Liver (tissue), 9 donors: ENCODE data around the gene CLMN. TPM values are rescaled to one million over a fixed set of nuclear protein-coding genes. Genes with fewer than 3 reads are reported as not detected.

Source experiments
- DNase-seq: peaks from one replicate; pipeline ENCODE4 v3.0.0-alpha.2; 2017; ENCODE audit warnings: low spot score
- H3K27ac ChIP-seq, 2 donors: one replicate each; pipeline ENCODE4 v1.7.0; 2013; ENCODE audit warnings: inconsistent platforms in 2 of 2, low read length in 2 of 2, control low read depth in 1 of 2, low read depth in 1 of 2, mild to moderate bottlenecking in 1 of 2
- H3K27me3 ChIP-seq, 4 donors: one replicate each; pipeline versions ENCODE4 v1.6.1 to v1.7.0; 2013; ENCODE audit warnings: low read length in 3 of 4, inconsistent platforms in 1 of 4, mild to moderate bottlenecking in 1 of 4, moderate library complexity in 1 of 4; ENCODE audit not compliant: control insufficient read depth in 4 of 4, insufficient read depth in 4 of 4
- H3K36me3 ChIP-seq, 4 donors: one replicate each; pipeline versions ENCODE4 v1.6.1 to v1.7.0; 2013; ENCODE audit warnings: low read length in 3 of 4, mild to moderate bottlenecking in 3 of 4, low read depth in 1 of 4, moderate library complexity in 1 of 4; ENCODE audit not compliant: control insufficient read depth in 4 of 4, insufficient read depth in 3 of 4
- H3K4me1 ChIP-seq, 4 donors: one replicate each; pipeline versions ENCODE4 v1.6.1 to v1.7.0; 2013; ENCODE audit warnings: low read length in 3 of 4, mild to moderate bottlenecking in 3 of 4, moderate library complexity in 1 of 4; ENCODE audit not compliant: control insufficient read depth in 4 of 4, insufficient read depth in 4 of 4
- H3K4me3 ChIP-seq, 3 donors: one replicate each; pipeline versions ENCODE4 v1.6.1 to v1.7.0; 2013; ENCODE audit warnings: low read length in 3 of 3, control low read depth in 1 of 3, low read depth in 1 of 3, mild to moderate bottlenecking in 1 of 3
- H3K9ac ChIP-seq, 2 donors: one replicate each; pipeline ENCODE4 v1.7.0; 2013; ENCODE audit warnings: low read length in 2 of 2, mild to moderate bottlenecking in 2 of 2, moderate library complexity in 2 of 2, control low read depth in 1 of 2, low read depth in 1 of 2
- H3K9me3 ChIP-seq, 4 donors: one replicate each; pipeline versions ENCODE4 v1.6.1 to v1.7.0; 2013; ENCODE audit warnings: low read length in 3 of 4; ENCODE audit not compliant: control insufficient read depth in 4 of 4
- EGR1 ChIP-seq, 2 donors: IDR thresholded peaks; 2 replicates each; pipeline ENCODE4 v1.6.1; 2016 to 2018; ENCODE audit warnings: antibody characterized with exemption in 2 of 2, low read depth in 2 of 2
- FOXA1 ChIP-seq: IDR thresholded peaks from 2 replicates; pipeline ENCODE4 v1.6.1; 2016; ENCODE audit warnings: antibody characterized with exemption
- FOXA2 ChIP-seq: IDR thresholded peaks from 2 replicates; pipeline ENCODE4 v1.6.1; 2016; ENCODE audit warnings: antibody characterized with exemption
- GABPA ChIP-seq, 2 donors: IDR thresholded peaks in 1 of 2; conservative IDR thresholded peaks in 1 of 2; 2 replicates each; pipeline ENCODE4 v1.6.1; 2016; ENCODE audit warnings: antibody characterized with exemption in 2 of 2, mild to moderate bottlenecking in 1 of 2, moderate library complexity in 1 of 2
- HNF4A ChIP-seq, 2 donors: conservative IDR thresholded peaks; 2 replicates each; pipeline ENCODE4 v1.6.1; 2016; ENCODE audit warnings: antibody characterized with exemption in 2 of 2, mild to moderate bottlenecking in 2 of 2
- HNF4G ChIP-seq: IDR thresholded peaks from 2 replicates; pipeline ENCODE4 v1.6.1; 2016; ENCODE audit warnings: antibody characterized with exemption
- JUND ChIP-seq, 2 donors: IDR thresholded peaks; 2 replicates each; pipeline ENCODE4 v1.6.1; 2016; ENCODE audit warnings: antibody characterized with exemption in 2 of 2
- MAX ChIP-seq: IDR thresholded peaks from 2 replicates; pipeline ENCODE4 v1.6.1; 2016; ENCODE audit warnings: antibody characterized with exemption
- NR2F2 ChIP-seq: IDR thresholded peaks from 2 replicates; pipeline ENCODE4 v1.6.1; 2016; ENCODE audit warnings: antibody characterized with exemption
- RAD21 ChIP-seq, 2 donors: IDR thresholded peaks; 2 replicates each; pipeline ENCODE4 v1.6.1; 2016; ENCODE audit warnings: antibody characterized with exemption in 2 of 2, mild to moderate bottlenecking in 2 of 2
- REST ChIP-seq: IDR thresholded peaks from 2 replicates; pipeline ENCODE4 v1.6.1; 2016; ENCODE audit warnings: antibody characterized with exemption, mild to moderate bottlenecking
- RXRA ChIP-seq, 2 donors: IDR thresholded peaks; 2 replicates each; pipeline ENCODE4 v1.6.1; 2017 to 2018; ENCODE audit warnings: antibody characterized with exemption in 2 of 2, mild to moderate bottlenecking in 1 of 2
- SP1 ChIP-seq: IDR thresholded peaks from 2 replicates; pipeline ENCODE4 v1.6.1; 2018; ENCODE audit warnings: antibody characterized with exemption, mild to moderate bottlenecking
- TAF1 ChIP-seq: conservative IDR thresholded peaks from 2 replicates; pipeline ENCODE4 v1.6.1; 2016; ENCODE audit warnings: antibody characterized with exemption, mild to moderate bottlenecking
- YY1 ChIP-seq: IDR thresholded peaks from 2 replicates; pipeline ENCODE4 v1.6.1; 2016; ENCODE audit warnings: antibody characterized with exemption, mild to moderate bottlenecking
- ZBTB33 ChIP-seq: IDR thresholded peaks from 2 replicates; pipeline ENCODE4 v1.6.1; 2016; ENCODE audit warnings: antibody characterized with exemption
- WGBS: extraction: QIAGEN DNeasy Blood & Tissue Kit; methylation state at CpG from one replicate; pipeline ENCODE4 v1.1.7; 2013; 5-methylcytosine and 5-hydroxymethylcytosine counted together
- polyA plus RNA-seq, 2 donors: library from polyadenylated mRNA; stranded (reverse) in 1 of 2; unstranded in 1 of 2; fragments of 200-250 nt in 1 of 2; fragments of >200 nt in 1 of 2; fragmentation: Nextera tagmentation in 1 of 2; extraction: Ambion mirVana in 1 of 2; gene quantifications; one replicate each; pipeline versions ENCODE4 v1.2.1 to v1.2.3, GENCODE V29; 2013 to 2015
- total RNA-seq, 2 donors: library from RNA; depleted of rRNA; stranded (reverse); fragments of >200 nt; gene quantifications; one replicate each; pipeline ENCODE4 v1.2.3, GENCODE V29; 2014
- TF ChIP-seq, protein P1 (sequence below): IDR thresholded peaks from 2 replicates; pipeline ENCODE4 v1.6.1; 2016; ENCODE audit warnings: antibody characterized with exemption
- TF ChIP-seq, protein P2 (sequence below): fragments of 150-350 bp; IDR thresholded peaks from 2 replicates; pipeline ENCODE4 v1.5.1; 2017; ENCODE audit warnings: improper control_type of control experiment, low read depth, low read length; ENCODE audit not compliant: missing input control
- donor health status: healthy.
- donor health status: healthy.
- donor health status: healthy.
- donor health status: healthy.
- donor health status: healthy.

CLMN gene
- total and polyA plus RNA-seq, 4 donors: 6.0 to 41.1 (median 24.1) TPM

DNA sequence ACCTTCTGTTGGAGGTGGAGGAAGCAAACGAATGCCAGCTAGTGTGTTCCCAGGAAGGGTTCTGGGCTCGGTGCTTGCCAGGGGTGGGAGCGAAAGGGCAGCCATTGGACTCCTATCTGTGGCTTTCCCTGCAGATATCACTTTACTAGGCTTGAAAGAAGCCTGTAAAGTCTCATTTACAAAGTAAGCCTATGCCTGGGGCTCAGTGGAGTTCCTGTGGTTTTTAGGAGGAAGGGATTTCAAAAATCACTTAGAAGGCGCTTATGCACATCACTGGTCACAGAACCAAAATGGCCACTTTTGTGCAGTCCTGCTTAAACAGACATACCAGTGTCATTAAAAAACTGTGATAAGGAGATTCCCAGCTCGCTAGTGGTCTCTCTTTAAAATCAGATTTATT is 22.7 kb downstream of the CLMN start:
- Histone ChIP-seq H3K9ac (no peak overlapping the region), H3K27ac (peak overlapping the region; percentile 16 to 19), H3K4me3 (no peak overlapping the region), H3K27me3 (no peaks in the 10 kb centered on the region), H3K4me1 (peaks cover 24 to 57% (median 45%) of the 10 kb centered on the region in 4 donors), H3K36me3 (no peaks in the 10 kb centered on the region), H3K9me3 (peaks cover 0 to 3% (median 0%) of the 10 kb centered on the region in 4 donors)
- TF ChIP-seq FOXA1 (no peak), ZBTB33 (no peak), RXRA (IDR thresholded peaks at IDR 0.05) (no peak), JUND (IDR thresholded peaks at IDR 0.05) (no peak), YY1 (no peak), EGR1 (IDR thresholded peaks at IDR 0.05; ENCODE audit: low read depth in 2 of 2) (no peak), FOXA2 (no peak), TAF1 (no peak)
- WGBS: 80% methylated on average over 5 of the region's 5 CpGs
- no peak for DNase-seq

DNA sequence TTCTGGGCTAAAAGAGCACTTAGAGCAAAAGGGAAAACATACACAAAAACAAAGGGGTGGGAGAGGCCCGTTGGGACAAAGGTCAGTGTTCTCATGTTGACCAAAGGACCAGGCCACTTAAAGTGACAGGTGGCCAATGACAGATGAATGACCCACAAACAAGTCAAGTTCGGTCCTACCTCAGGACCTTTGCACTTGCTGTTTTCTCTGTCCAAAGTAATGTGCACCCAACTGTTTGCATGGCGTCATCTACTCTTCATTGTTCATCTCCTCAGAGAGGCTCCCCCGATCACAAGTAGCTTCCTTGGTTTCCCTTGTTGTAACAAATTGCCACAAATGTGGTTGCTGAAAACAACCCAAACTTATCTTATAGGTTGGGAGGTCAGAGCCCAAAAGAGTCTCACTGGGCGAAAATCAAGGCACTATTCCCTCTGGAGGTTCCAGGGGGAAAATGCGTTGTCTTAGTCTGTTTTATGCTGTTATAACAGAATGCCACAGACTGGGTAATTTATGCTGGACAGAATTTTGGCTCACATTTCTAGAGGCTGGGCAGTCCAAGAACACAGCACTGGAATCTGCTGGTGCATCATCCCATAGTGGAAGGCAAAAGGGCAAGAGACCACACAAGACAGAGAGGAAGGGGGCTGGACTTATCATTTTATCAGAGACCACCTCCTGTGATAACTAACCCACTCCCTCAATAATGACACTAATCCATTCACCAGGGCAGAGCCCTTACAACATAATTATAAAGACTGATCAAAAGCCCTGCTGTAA is 23.9 kb downstream of the CLMN start:
- peak overlapping the region in 1 of 2 donors; percentile 20 for H3K9ac ChIP-seq
- peaks cover 18 to 56% (median 37%) of the 10 kb centered on the region in 4 donors for H3K4me1 ChIP-seq
- no peaks in the 10 kb centered on the region for H3K36me3 ChIP-seq
- TF ChIP-seq, protein P1, sequence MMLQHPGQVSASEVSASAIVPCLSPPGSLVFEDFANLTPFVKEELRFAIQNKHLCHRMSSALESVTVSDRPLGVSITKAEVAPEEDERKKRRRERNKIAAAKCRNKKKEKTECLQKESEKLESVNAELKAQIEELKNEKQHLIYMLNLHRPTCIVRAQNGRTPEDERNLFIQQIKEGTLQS: peak; percentile 19
- TF ChIP-seq HNF4A (conservative IDR thresholded peaks at IDR 0.05): peak; percentile 91 to 93
- peak; percentile 43 for TF ChIP-seq YY1
- TF ChIP-seq RAD21 (IDR thresholded peaks at IDR 0.05): peak; percentile 37 to 58
- TF ChIP-seq, protein P2, sequence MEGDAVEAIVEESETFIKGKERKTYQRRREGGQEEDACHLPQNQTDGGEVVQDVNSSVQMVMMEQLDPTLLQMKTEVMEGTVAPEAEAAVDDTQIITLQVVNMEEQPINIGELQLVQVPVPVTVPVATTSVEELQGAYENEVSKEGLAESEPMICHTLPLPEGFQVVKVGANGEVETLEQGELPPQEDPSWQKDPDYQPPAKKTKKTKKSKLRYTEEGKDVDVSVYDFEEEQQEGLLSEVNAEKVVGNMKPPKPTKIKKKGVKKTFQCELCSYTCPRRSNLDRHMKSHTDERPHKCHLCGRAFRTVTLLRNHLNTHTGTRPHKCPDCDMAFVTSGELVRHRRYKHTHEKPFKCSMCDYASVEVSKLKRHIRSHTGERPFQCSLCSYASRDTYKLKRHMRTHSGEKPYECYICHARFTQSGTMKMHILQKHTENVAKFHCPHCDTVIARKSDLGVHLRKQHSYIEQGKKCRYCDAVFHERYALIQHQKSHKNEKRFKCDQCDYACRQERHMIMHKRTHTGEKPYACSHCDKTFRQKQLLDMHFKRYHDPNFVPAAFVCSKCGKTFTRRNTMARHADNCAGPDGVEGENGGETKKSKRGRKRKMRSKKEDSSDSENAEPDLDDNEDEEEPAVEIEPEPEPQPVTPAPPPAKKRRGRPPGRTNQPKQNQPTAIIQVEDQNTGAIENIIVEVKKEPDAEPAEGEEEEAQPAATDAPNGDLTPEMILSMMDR: no peak
- TF ChIP-seq TAF1: no peak
- TF ChIP-seq EGR1 (IDR thresholded peaks at IDR 0.05; ENCODE audit: low read depth in 2 of 2): peak in 1 of 2 donors; percentile 41
- no peak for TF ChIP-seq GABPA (IDR thresholded peaks at IDR 0.05 in 1 of 2, conservative IDR thresholded peaks at IDR 0.05 in 1 of 2)
- TF ChIP-seq MAX: peak; percentile 91
- peak; percentile 87 for TF ChIP-seq SP1
- peak; percentile 86 for TF ChIP-seq HNF4G
- TF ChIP-seq NR2F2: peak; percentile 45
- TF ChIP-seq FOXA2: peak; percentile 84
- TF ChIP-seq ZBTB33: no peak
- peak; percentile 85 to 94 for TF ChIP-seq RXRA (IDR thresholded peaks at IDR 0.05)
- peak; percentile 13 to 67 for TF ChIP-seq JUND (IDR thresholded peaks at IDR 0.05)
- peak; percentile 53 for TF ChIP-seq REST
- TF ChIP-seq FOXA1: peak; percentile 46
- peak overlapping the region; percentile 44 to 73 for H3K27ac ChIP-seq
- no peak for DNase-seq
- H3K27me3 ChIP-seq: no peaks in the 10 kb centered on the region
- H3K4me3 ChIP-seq: no peak overlapping the region
- peaks cover 0 to 3% (median 0%) of the 10 kb centered on the region in 4 donors for H3K9me3 ChIP-seq
- WGBS: 58% methylated on average over 6 of the region's 6 CpGs
